ENCODE measurements around the gene PFKM.

PFKM gene

DNA sequence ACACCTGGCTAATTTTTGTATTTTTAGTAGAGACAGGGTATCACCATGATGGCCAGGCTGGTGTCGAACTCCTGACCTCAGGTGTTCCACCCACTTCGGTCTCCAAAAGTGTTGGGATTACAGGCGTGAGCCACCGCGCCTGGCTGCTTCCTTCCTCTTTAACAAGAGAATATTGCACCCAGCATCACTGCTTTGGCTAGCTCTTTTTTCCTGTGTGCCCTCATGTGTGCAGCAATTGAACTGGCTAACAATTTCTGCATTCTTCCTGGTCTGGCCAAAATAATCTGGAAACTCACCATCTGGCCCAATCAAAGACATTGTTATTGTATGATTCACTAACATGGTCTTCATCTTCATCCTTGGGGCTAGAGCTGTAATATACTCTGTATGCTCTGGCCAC is 40.9 kb downstream of the PFKM start:
- no peak for FAIRE-seq

- FAIRE-seq, result no peak
Observed at GRCh38 chr12:48160807-48161206, 41.6 kb downstream of the PFKM start.

DNA sequence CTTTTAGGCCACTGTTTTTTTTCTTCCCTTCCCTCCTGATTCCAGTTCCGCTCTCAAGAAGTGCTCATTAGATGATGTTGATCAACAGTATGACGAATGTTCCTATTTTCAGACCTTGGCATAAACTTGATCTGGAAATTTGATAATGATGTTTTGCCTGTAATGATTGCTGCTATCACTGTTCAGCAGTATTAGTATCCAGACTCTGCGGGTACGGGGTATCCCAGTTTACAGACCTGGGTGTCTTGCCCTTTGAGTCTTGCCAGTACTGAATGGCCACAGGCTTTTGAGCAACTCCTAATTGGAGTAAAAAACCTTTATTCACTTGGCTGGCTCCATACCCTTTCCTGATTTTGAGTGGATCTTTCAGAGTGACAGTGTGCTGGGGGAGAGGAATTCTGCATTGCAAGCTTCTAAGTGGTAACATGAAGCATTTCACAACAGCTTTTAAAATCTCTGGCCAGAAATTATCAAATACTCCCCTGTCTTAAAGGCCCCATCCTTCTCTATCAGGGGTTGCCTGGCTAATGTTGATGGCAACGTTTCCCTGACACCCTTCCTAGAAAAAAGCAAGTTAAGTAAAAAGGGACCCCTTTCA is 44.1 kb downstream of the PFKM start:
- FAIRE-seq, result no peak

- FAIRE-seq, result no peak
Observed at GRCh38 chr12:48164451-48164850, 45.3 kb downstream of the PFKM start.

GRCh38 chr12:48165089-48165981 is 46.2 kb downstream of the PFKM start:
- FAIRE-seq, result peak; percentile 94

DNA sequence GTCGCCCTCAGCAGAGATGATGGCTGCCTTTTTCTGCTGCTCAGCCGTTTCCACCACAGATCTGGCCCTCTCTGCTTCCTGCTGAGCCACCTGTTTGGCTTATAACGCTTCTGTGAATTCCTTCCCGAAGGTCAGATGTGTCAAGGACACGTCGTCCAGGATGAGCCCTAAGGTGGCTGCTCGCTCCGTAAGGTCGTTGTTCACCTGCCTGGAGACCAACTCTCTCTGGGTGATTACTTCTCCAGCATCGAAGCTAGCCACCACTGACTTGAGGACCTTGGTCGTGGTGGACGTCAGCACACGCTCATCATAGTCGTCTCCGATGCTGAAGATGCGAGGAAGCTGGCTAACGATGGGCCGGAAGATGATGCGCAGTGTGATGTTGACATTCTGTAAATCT is 49.8 kb downstream of the PFKM start:
- FAIRE-seq, result no peak

DNA sequence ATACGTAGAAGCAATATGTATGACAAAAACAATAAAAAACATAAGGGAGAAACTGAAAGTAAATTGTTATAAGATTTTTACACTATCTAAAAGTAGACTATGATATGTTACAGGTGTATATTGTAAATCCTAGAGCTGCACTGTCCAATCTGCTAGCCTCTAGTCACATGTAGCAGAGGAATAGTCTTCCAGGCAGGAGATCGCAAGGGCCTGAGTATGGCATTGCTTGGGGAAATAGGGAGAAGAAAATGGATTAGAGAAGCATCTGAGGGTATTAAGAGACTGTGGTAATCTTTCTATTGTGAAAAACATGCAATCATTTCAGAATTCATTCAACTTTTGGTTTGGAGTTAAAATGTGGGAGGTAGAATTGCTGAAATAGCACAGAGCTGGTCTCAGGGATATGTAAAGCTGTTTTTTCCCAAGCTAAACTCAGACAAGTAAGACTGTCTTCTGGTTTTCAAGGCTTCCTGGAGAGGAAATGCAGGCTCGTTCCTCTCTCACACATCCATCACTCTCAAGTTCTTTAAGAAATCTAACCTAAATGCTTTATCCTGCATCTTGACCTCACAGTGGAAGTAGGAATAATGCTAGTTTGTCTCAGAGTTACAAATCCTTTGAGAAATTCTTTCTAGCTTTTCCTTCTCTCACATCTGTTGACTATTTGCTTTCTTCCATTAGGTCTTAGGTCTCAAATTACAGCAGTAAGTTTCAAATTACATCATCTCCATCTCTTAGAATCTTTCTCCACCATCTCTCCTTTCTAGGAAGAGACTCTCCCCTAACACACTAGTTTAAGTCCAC is 56.7 kb downstream of the PFKM start:
- no peak for FAIRE-seq

DNA sequence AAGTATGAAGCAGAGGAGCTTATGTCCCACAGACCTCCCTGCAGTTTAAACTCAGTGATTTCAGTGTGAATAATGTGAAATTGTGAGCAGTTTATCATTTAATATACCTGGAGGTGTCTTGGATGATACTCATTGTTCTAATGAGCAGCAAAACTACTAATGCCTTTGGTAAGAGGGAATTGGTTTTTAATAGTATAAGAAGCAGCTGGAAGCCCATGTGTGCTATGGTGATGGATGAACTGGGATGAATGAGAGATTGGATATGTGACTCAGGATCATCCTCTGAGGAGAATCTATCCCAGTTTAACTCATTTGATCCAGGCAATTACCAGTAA is 57.2 kb downstream of the PFKM start:
- FAIRE-seq, result no peak

- no peak for FAIRE-seq
Observed at GRCh38 chr12:48177982-48178381, 58.8 kb downstream of the PFKM start.

GRCh38 chr12:48179466-48179865 is 60.3 kb downstream of the PFKM start:
- no peak for FAIRE-seq

DNA sequence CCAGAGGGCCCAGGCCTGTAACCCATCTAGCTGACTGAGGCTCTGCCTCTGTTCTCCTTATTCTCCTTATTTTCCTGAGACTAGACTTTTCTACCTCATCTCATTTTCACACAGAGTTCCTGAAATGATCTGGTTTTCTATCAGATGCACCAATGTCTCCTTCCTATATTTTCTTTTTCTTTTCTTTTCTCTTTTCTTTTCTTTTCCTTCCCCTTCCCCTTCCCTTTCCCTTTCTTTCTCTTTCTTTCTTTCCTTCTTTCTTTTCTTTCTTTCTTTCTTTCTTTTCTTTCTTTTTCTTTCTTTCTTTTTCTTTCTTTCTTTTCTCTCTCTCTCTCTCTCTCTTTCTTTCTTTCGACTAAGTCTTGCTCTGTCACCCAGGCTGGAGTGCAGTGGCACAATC is 61.3 kb downstream of the PFKM start:
- no peak for FAIRE-seq

DNA sequence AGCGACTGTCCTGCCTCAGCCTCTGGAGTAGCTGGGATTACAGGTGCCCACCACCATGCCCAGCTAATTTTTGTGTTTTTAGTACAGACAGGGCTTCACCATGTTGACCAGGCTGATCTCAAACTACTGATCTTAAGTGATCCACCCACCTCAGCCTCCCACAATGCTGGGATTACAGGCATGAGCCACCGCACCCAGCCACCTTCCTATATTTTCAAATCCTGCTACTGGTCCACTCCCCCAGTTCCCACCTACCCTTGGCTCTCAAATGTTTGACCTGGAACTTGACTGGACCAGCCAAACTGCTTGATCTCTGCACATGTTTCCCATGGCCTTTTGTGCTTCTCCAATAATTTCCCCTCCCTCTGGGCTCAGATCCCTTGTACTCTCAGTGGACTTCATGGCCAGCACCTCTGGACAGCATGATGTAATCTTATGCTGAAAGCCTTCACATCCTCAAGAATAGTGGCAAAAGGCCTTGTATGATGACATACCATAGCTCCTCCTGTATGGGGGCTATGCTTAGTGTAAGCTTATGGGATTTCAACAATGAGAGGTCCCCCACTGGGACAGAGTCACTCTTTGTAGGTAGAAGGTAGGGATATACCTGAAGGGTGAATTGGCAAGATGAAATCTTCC is 61.8 kb downstream of the PFKM start:
- no peak for FAIRE-seq

GRCh38 chr12:48182631-48183030 is 63.5 kb downstream of the PFKM start:
- FAIRE-seq, result no peak

DNA sequence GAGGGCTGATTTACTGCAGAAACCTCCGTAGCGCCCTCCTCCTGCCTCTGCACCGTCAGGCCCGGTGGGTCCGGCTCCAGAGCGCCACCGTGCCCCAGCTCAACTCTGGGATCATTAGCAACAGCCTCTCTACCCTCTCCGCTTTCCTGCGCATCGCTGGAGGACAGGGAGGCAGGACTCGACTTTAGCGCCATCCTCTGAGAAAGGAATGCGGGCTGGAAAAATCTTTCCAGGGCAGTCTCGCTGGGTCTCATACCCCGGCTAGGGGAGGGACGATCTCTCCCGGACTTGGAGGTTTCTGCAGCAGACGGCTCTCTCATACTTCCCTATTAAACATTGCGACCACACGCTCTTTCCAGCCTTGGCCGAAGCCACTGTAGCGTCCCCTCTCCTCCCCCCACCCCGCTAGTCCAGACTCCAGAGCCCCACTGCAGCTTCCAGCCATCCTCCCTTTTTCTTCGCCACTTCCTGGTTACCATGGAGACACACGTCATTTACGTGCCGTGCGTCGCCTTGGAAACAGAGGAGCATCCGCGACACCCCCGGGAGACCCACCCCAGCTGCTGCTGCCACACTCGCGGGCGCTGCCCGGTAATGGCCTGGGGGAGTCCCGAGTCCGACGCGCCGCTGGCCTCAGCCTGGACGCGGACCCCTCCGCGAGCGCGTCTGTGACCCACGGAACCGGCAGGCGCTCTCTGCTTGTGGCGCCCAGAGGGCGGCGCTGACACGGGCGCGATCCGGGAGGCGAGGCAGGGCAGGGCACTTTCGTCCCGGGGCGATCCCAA is 64.1 kb downstream of the PFKM start, which contains the start of gene CCDC184:
CCDC184 (plus strand) TSS at position 554 of the 785 bp plus-strand sequence. CDS start 479 bp downstream, outside the sequence.
- no peak for FAIRE-seq

DNA sequence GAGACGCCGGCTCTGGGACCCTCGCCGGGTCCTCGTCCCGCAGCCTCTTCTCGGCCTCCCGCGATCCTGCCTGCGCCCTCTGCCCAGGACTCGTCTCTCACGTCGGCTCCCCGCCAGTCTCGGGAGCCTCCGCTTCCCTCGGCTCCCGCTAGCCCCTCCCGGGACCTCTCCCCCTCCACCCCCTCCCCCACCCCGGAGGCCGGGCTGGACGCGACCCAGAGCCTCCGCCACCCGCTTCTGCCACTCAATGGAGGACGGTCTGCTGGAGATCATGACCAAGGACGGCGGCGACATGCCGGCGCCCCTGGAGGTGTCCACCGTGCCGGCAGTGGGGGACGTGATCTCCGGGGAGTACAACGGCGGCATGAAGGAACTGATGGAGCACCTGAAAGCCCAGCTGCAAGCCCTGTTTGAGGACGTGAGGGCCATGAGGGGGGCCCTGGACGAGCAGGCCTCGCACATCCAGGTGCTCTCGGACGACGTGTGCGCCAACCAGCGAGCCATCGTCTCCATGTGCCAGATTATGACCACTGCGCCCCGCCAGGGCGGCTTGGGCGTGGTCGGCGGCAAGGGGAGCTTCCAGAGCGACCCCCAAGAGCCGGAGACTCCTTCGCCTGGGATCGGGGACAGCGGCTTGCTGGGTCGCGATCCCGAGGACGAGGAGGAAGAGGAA is 64.8 kb downstream of the PFKM start:
- no peak for FAIRE-seq

DNA sequence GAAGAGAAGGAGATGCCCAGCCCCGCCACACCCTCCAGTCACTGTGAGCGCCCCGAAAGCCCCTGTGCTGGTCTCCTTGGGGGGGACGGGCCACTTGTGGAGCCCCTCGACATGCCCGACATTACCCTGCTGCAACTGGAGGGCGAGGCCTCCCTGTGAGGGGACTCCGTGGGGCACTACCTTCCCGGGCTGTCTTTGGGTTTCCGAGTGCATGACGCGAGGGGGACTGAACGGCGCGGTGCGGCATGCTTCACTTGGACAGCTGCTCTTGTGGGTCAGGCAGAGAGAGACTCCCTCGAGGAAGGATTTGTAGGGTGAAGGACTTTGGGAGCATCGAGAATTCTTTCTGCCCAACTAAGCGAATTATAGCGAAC is 65.4 kb downstream of the PFKM start:
- no peak for FAIRE-seq

- no peak for FAIRE-seq
Observed at GRCh38 chr12:48185181-48185919, 66.2 kb downstream of the PFKM start.

GRCh38 chr12:48187916-48188695 is 68.9 kb downstream of the PFKM start:
- no peak for FAIRE-seq

GRCh38 chr12:48189331-48190125 is 70.4 kb downstream of the PFKM start:
- peak; percentile 84 for FAIRE-seq
